Prostate gland (tissue), 2 donors: ENCODE measurements around the gene VCAM1.

Source experiments
- CTCF ChIP-seq, 4 experiments: fragments of 200-600 bp in 2 of 4; fragments of 450-650 bp in 2 of 4; sonication (generic) in 2 of 4; IDR thresholded peaks; 1 replicate in 3 of 4; 2 replicates in 1 of 4; pipeline ENCODE4 v1.5.1; 2016 to 2019; ENCODE audit warnings: antibody characterized with exemption in 4 of 4, mild to moderate bottlenecking in 2 of 4, moderate library complexity in 2 of 4
- POLR2A ChIP-seq: fragments of 450-650 bp; IDR thresholded peaks from one replicate; pipeline ENCODE4 v1.6.1; 2016; ENCODE audit warnings: antibody characterized with exemption, mild to moderate bottlenecking

GRCh38 chr1:100767176-100767890 is 47.8 kb downstream of the VCAM1 start:
- TF ChIP-seq CTCF (IDR thresholded peaks at IDR 0.05) (no peak), POLR2A (no peak)
